Loucy (cell line): Measurements from ENCODE around the gene ZNF32.

ENCODE experiments used
- H2AFZ ChIP-seq: fragments of 200-600 bp; sonication (generic); 2 replicates; pipeline ENCODE4 v1.6.0; 2016; ENCODE audit warnings: antibody characterized with exemption, mild to moderate bottlenecking, low read length, moderate library complexity
- H3F3A ChIP-seq: fragments of 200-600 bp; 2 replicates; pipeline ENCODE4 v1.6.0; 2016; ENCODE audit warnings: antibody characterized with exemption, low read depth, mild to moderate bottlenecking
- H3K27me3 ChIP-seq: fragments of 200-600 bp; sonication (generic); 2 replicates; pipeline ENCODE4 v1.6.1; 2014; ENCODE audit warnings: low read length, mild to moderate bottlenecking; ENCODE audit not compliant: insufficient read depth, poor library complexity, severe bottlenecking
- H3K36me3 ChIP-seq: fragments of 200-600 bp; sonication (generic); 2 replicates; pipeline ENCODE4 v1.6.1; 2016; ENCODE audit warnings: low read length; ENCODE audit not compliant: insufficient read depth
- H3K4me1 ChIP-seq: fragments of 200-600 bp; sonication (generic); 2 replicates; pipeline ENCODE4 v1.5.1; 2014; ENCODE audit warnings: low read length, mild to moderate bottlenecking; ENCODE audit not compliant: insufficient read depth, poor library complexity, severe bottlenecking
- H3K4me2 ChIP-seq: fragments of 200-600 bp; sonication (generic); 2 replicates; pipeline ENCODE4 v1.6.0; 2014; ENCODE audit warnings: antibody characterized with exemption, low read length, low read depth, mild to moderate bottlenecking; ENCODE audit not compliant: poor library complexity, severe bottlenecking
- H3K4me3 ChIP-seq: fragments of 200-600 bp; sonication (generic); 2 replicates; pipeline ENCODE4 v1.5.1; 2014; ENCODE audit warnings: low read length, mild to moderate bottlenecking, mixed read lengths; ENCODE audit not compliant: poor library complexity, severe bottlenecking
- H3K79me2 ChIP-seq: fragments of 200-600 bp; sonication (generic); 2 replicates; pipeline ENCODE4 v1.6.1; 2014; ENCODE audit warnings: low read length; ENCODE audit not compliant: insufficient read depth
- H3K9ac ChIP-seq: fragments of 200-600 bp; sonication (generic); 2 replicates; pipeline ENCODE4 v1.6.0; 2014; ENCODE audit warnings: mild to moderate bottlenecking, low read depth, low read length, moderate library complexity; ENCODE audit not compliant: poor library complexity, severe bottlenecking
- H3K9me2 ChIP-seq: fragments of 200-600 bp; sonication (generic); replicated peaks from 2 replicates; pipeline ENCODE4 v1.6.1; 2016; ENCODE audit warnings: low read depth, low read length, mixed read lengths
- H3K9me3 ChIP-seq: fragments of 200-600 bp; sonication (generic); 2 replicates; pipeline ENCODE4 v1.6.1; 2014; ENCODE audit warnings: mild to moderate bottlenecking, antibody characterized with exemption, low read length, low read depth; ENCODE audit not compliant: insufficient read depth
- H4K20me1 ChIP-seq: fragments of 200-600 bp; sonication (generic); 2 replicates; pipeline ENCODE4 v1.6.0; 2014; ENCODE audit warnings: antibody characterized with exemption, low read length, mild to moderate bottlenecking; ENCODE audit not compliant: insufficient read depth, poor library complexity, severe bottlenecking
- CTCF ChIP-seq: fragments of 200-600 bp; sonication (generic); conservative IDR thresholded peaks from 2 replicates; pipeline ENCODE4 v1.5.1; 2014; ENCODE audit warnings: mild to moderate bottlenecking, antibody characterized with exemption, low read length
- EZH2phosphoT487 ChIP-seq: fragments of 200-600 bp; IDR thresholded peaks from 2 replicates; pipeline ENCODE4 v1.6.1; 2018; ENCODE audit warnings: antibody characterized with exemption, mild to moderate bottlenecking, moderate library complexity, borderline replicate concordance

Gene ZNF32

GRCh38 chr10:43695730-43696129, 47.0 kb upstream of the ZNF32 start:
- H3K4me3 ChIP-seq = no peak overlapping the region
- H3K9me2 ChIP-seq = no peaks in the 10 kb centered on the region
- peaks cover 50% of the 10 kb centered on the region for H3K4me1 ChIP-seq
- H3K9me3 ChIP-seq = no peaks in the 10 kb centered on the region
- H3K9ac ChIP-seq = no peak overlapping the region
- no peak overlapping the region for H3K4me2 ChIP-seq
- TF ChIP-seq CTCF (no peak), EZH2phosphoT487 (no peak)
- H2AFZ ChIP-seq = no peak overlapping the region
- no peaks in the 10 kb centered on the region for H3K79me2 ChIP-seq
- no peaks in the 10 kb centered on the region for H4K20me1 ChIP-seq
- H3F3A ChIP-seq = peaks cover 6% of the 10 kb centered on the region; the same call in 1 of the 2 replicates
- no peaks in the 10 kb centered on the region for H3K27me3 ChIP-seq
- H3K36me3 ChIP-seq = no peaks in the 10 kb centered on the region

GRCh38 chr10:43695321-43695720, 46.6 kb upstream of the ZNF32 start:
- H3K4me1 ChIP-seq = peaks cover 47% of the 10 kb centered on the region

GRCh38 chr10:43694526-43694925, 45.8 kb upstream of the ZNF32 start:
- Histone ChIP-seq H3F3A (peaks cover 6% of the 10 kb centered on the region; the same call in 1 of the 2 replicates), H3K4me3 (no peak overlapping the region), H4K20me1 (no peaks in the 10 kb centered on the region), H2AFZ (no peak overlapping the region; the same call in 1 of the 2 replicates), H3K4me1 (peaks cover 39% of the 10 kb centered on the region), H3K9me3 (no peaks in the 10 kb centered on the region), H3K9ac (no peak overlapping the region), H3K36me3 (no peaks in the 10 kb centered on the region), H3K27me3 (no peaks in the 10 kb centered on the region), H3K9me2 (no peaks in the 10 kb centered on the region), H3K4me2 (no peak overlapping the region), H3K79me2 (no peaks in the 10 kb centered on the region)
- TF ChIP-seq CTCF (no peak), EZH2phosphoT487 (no peak)

More at GRCh38 chr10:43695321-43695720, 46.6 kb upstream of the ZNF32 start:
- Histone ChIP-seq H4K20me1 (no peaks in the 10 kb centered on the region), H3K27me3 (no peaks in the 10 kb centered on the region), H3K9ac (no peak overlapping the region), H3K36me3 (no peaks in the 10 kb centered on the region), H3K9me2 (no peaks in the 10 kb centered on the region), H3K9me3 (no peaks in the 10 kb centered on the region), H2AFZ (no peak overlapping the region), H3K79me2 (no peaks in the 10 kb centered on the region), H3K4me3 (no peak overlapping the region), H3F3A (peaks cover 6% of the 10 kb centered on the region; the same call in 1 of the 2 replicates), H3K4me2 (no peak overlapping the region)
- TF ChIP-seq CTCF (no peak), EZH2phosphoT487 (no peak)
